CD4-positive, alpha-beta T cell treated with Interleukin-2 at 100 ng/mL for 4 hours (primary cell): ENCODE data around the gene TMEM203.

Experiments used
- DNase-seq: peaks from one replicate; pipeline ENCODE4 v3.0.0-alpha.2; 2020; ENCODE audit warnings: low spot score

Gene TMEM203

DNA sequence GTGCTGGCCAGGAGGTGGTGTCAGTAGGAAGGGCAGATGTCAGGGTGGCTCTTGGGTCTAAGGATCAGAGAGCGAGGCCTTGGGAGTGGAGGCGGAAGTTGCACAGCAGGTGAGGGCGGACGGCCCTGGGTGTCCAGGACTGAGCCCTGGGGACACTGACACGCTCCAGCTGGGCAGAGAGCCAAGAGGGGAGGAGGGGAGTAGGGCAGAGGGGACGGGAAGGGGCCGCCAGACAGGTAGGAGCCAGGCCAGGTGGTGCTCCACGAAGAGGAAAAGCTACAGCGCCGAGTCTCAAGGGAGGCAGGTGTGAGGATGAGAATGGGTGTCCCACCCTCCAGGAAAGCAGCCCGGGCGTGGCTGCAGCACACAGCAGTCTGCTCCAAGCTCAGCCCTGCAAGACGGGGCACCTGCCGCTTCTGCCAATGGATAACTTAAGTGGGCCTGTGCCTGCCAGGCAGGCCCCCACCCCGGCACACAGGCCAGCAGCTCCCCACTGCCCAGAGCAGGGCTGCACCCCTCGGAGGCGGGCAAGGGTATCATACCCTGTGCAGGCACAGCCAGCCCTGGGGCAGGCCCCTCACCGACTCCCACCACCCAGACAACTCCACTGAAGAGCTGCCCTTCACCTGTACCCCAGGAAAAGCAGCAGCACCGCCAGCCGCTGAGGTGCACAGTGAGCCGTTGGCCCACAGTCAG, 9.8 kb downstream of the TMEM203 start:
- no peak for DNase-seq

DNA sequence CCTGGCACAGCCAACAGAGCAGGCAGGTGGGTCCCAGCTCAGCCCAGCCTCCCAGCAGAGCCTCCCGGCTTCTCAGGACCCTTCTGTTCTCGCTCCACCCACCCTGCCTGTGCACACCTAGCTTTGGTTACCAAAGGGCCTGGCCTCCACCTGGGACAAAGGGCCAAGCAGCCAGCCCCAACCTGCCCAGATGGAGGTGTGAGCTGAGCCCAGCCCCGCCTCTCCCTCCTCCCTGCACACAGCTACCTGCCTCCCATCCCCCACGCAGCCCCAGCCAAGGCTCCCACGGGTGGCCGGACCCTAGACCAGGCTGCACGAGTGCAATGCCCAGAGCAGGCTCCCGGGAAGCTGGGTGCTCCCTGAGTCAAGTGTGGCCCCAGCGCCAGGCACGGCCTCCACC, 10.5 kb downstream of the TMEM203 start:
- no peak for DNase-seq

GRCh38 chr9:137194388-137194787, 11.1 kb downstream of the TMEM203 start:
- DNase-seq, result no peak

GRCh38 chr9:137193771-137194170, 11.7 kb downstream of the TMEM203 start:
- DNase-seq, result no peak

- DNase-seq, result no peak
These were observed 12.6 kb downstream of the TMEM203 start for GRCh38 chr9:137192859-137193258.

GRCh38 chr9:137192448-137192780, 13.0 kb downstream of the TMEM203 start:
- DNase-seq, result no peak

- no peak for DNase-seq
These were observed 13.6 kb downstream of the TMEM203 start for GRCh38 chr9:137191691-137192447.

DNA sequence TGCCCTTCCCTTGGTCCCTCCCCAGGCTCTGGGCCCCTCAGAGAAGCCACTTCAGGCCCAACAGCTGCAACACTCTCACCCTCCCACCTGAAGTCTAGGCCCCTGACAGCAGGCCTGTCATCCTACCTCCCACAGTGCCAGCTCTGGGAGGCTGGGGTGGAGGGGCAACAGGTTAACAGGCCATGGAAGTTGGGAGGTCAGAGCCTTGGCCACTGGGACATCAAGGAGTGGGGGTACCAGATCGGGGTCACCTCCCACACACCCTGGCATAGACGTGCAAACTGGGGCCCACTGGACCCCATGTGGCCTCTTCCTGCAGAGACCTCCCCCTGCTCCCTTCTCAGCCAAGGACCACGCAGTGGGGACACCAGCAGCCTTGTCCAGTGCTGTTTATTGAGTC, 14.2 kb downstream of the TMEM203 start:
- no peak for DNase-seq

- DNase-seq, result no peak
These were observed 15.1 kb downstream of the TMEM203 start for GRCh38 chr9:137190315-137190856.

GRCh38 chr9:137189297-137190295, 15.9 kb downstream of the TMEM203 start:
- DNase-seq, result no peak

GRCh38 chr9:137188490-137189296, 16.8 kb downstream of the TMEM203 start, which contains the start of the genes ANAPC2 and SSNA1:
Gene ANAPC2, minus strand, starts transcription at chr9:137188560. Its CDS starts 28 bp downstream, at chr9:137188532.
Gene SSNA1, plus strand, starts transcription at chr9:137188676. Its CDS starts 51 bp downstream, at chr9:137188727.
- peak; percentile 92 for DNase-seq

DNA sequence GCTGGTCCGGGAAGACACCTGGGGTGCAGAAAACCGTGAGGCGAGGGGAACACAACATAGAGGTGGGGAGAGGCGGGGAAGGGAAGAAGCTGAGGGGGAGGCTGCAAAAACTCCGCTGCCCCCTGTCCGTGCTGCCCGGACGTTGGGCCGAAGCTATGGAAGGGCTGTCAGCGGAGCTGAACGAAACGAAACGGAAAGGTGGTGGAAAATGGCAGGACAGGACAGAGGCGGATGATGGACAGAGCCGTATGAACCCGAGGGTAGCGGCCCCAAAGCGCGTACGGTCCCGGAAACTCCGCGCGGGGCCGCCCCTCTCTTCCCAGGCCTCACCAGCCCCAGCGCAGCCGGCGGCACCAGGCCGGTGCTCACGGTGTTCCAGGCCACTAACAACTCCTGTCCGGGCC, 17.4 kb downstream of the TMEM203 start:
- DNase-seq, result no peak

DNA sequence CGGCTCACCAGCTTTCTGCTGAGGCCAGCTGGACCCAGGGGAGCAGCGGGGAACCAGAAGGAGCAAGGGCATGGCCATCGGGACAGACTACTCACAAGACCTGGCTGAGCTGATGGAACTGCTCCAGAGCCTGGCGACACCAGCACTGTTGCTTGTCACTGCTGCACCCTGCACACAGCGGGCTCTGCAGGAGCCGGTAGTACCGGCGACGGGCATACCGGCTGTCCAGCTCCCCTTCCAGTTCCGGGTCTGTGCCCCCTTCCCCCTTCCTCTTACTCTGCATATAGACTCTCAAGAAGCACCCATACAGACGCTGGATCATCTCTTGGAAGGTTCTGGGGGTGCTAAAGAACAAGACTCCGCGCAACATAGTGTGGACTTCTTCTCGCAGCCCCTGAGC, 18.1 kb downstream of the TMEM203 start:
- DNase-seq, result no peak

- no peak for DNase-seq
These were observed 19.1 kb downstream of the TMEM203 start for GRCh38 chr9:137186385-137186784.

DNA sequence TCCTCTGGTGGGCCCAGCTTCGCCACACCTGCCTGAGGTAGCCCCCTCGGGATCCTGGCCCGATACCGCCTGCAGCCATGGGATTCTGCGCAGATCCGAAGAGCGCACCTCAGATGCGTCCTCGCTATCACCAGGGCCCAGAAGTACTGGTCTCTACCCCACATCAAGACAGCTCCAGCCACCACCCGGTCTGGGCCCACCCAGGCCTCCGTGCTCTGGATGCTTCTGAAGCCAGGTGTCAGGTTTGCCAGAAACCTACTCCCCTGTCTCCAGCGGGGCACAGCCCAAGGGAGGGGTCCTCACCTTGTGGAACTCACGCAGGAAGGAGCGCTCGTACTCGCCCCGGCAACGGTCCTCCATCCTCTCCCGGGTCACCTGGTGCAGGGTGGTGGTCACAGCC, 19.5 kb downstream of the TMEM203 start:
- DNase-seq, result no peak

- no peak for DNase-seq
These were observed 20.4 kb downstream of the TMEM203 start for GRCh38 chr9:137184881-137185660.

GRCh38 chr9:137183980-137184595, 21.4 kb downstream of the TMEM203 start:
- DNase-seq, result no peak

DNA sequence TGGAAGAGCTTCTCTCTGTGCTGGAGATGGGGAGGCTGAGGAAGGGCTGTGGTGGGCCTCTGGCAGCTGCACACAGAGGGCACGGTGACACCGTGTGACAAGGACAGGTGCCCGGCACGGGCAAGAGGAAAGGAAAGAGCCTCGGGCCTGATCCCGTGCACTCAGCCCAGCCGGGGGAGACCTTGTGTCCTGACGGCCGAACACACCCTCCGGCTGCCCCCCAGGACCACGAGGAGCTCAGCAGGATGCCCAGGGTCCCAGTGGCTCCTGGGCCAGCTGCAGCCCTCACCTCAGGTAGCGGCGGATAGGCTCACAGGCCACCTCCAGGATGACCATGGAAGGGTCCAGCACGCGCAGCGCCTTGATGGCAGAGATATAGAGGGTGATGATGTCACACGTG, 22.6 kb downstream of the TMEM203 start:
- DNase-seq, result no peak

GRCh38 chr9:137181680-137182079, 23.8 kb downstream of the TMEM203 start:
- DNase-seq, result no peak

GRCh38 chr9:137180491-137180890, 25.0 kb downstream of the TMEM203 start:
- DNase-seq, result no peak
